ENCODE results near the gene NCOA7.

DNA sequence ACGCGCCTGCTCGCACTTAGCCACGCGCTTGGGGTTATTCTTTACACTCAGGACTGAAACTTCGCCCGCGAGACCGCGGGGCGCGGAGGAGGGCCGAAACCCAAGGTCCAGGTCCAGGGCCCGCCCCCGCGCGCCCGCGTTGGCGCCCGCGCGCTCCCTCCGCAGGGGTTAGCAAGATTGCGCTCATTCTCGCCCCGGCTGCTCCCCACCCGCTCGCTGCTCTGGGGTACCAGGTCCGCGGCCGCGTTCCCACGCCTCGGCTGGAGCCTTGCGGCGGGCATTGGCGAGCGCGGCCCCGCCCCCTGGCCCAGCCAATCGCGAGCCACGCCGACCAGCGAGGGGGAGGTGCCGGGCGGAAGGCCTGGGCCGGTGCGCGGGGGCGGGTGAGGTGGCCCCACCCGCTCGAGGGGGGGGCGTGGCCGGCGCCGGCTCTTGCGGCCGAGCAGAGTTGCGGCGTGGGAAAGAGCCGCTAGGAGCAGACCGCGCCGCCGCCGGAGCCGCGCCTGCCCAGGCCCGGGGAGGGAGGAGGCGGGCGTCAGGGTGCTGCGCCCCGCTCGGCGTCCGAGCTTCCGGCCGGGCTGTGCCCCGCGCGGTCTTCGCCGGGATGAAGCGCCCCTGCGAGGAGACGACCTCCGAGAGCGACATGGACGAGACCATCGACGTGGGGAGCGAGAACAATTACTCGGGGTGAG, 41.4 kb upstream of the NCOA7 start, which contains the start of gene HEY2:
- TF ChIP-seq POLR2A (IDR thresholded peaks at IDR 0.05), result peak; percentile 84 to 97
- TF ChIP-seq, protein P1, sequence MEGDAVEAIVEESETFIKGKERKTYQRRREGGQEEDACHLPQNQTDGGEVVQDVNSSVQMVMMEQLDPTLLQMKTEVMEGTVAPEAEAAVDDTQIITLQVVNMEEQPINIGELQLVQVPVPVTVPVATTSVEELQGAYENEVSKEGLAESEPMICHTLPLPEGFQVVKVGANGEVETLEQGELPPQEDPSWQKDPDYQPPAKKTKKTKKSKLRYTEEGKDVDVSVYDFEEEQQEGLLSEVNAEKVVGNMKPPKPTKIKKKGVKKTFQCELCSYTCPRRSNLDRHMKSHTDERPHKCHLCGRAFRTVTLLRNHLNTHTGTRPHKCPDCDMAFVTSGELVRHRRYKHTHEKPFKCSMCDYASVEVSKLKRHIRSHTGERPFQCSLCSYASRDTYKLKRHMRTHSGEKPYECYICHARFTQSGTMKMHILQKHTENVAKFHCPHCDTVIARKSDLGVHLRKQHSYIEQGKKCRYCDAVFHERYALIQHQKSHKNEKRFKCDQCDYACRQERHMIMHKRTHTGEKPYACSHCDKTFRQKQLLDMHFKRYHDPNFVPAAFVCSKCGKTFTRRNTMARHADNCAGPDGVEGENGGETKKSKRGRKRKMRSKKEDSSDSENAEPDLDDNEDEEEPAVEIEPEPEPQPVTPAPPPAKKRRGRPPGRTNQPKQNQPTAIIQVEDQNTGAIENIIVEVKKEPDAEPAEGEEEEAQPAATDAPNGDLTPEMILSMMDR (IDR thresholded peaks at IDR 0.05), result peak in 2 of 12 donors; percentile 11 to 18

Data from heart left ventricle (tissue), 13 donors.